PC-3 (cell line): ENCODE data around the gene PIH1D1. TPM values are rescaled to one million over a fixed set of nuclear protein-coding genes. Genes with fewer than 3 reads are reported as not detected.

ENCODE experiments used
- ATAC-seq: fragments of 200-7000 bp; cut with Tn5 transposase; 2 replicates; pipeline ENCODE4 v1.9.1; 2020; ENCODE audit warnings: mild to moderate bottlenecking, moderate library complexity
- BruUV-seq: library from RNA; stranded (reverse); fragments of 400-500 nt; replicated peaks from 2 replicates; lab custom pipeline; 2021; lab: Mats Ljungman, UMichigan
- CTCF ChIA-PET: fragments of 300-600 bp; sonication (Branson Sonifier 250); formaldehyde crosslinking; loops from one replicate; lab custom pipeline; 2022; ENCODE audit warnings: antibody characterized with exemption; lab: Charles Lee
- POLR2A ChIA-PET: fragments of 300-600 bp; sonication (Branson Sonifier 250); formaldehyde crosslinking; loops from one replicate; lab custom pipeline; 2022; ENCODE audit warnings: antibody characterized with exemption; ENCODE audit not compliant: unreplicated experiment; lab: Charles Lee
- DNase-seq: peaks from one replicate; pipeline ENCODE4 v3.0.0-alpha.2; 2015
- H2AFZ ChIP-seq: fragments of 300-600 bp; sonication (generic); 2 replicates; pipeline ENCODE4 v1.6.0; 2016; ENCODE audit warnings: antibody characterized with exemption, low read length
- H3F3A ChIP-seq: fragments of 300-600 bp; sonication (generic); one replicate; pipeline ENCODE4 v1.6.0; 2017; ENCODE audit warnings: antibody characterized with exemption, low read length, control low read depth, mild to moderate bottlenecking; ENCODE audit not compliant: unreplicated experiment
- H3K27ac ChIP-seq: fragments of 300-600 bp; sonication (generic); 2 replicates; pipeline ENCODE4 v1.5.1; 2016; ENCODE audit warnings: mild to moderate bottlenecking, low read length
- H3K27me3 ChIP-seq: fragments of 300-600 bp; sonication (generic); 2 replicates; pipeline ENCODE4 v1.6.1; 2016; ENCODE audit warnings: low read length, mixed read lengths
- H3K36me3 ChIP-seq: fragments of 300-600 bp; sonication (generic); 2 replicates; pipeline ENCODE4 v1.6.1; 2016; ENCODE audit warnings: low read depth, mixed run types, low read length, mixed read lengths
- H3K4me1 ChIP-seq: fragments of 300-600 bp; sonication (generic); 2 replicates; pipeline ENCODE4 v1.5.1; 2016; ENCODE audit warnings: low read length; ENCODE audit not compliant: insufficient read depth
- H3K4me2 ChIP-seq: fragments of 300-600 bp; sonication (generic); 2 replicates; pipeline ENCODE4 v1.6.0; 2016; ENCODE audit warnings: low read length
- H3K4me3 ChIP-seq: fragments of 300-600 bp; sonication (generic); 2 replicates; pipeline ENCODE4 v1.5.1; 2016; ENCODE audit warnings: mild to moderate bottlenecking, low read length, mixed read lengths
- H3K79me2 ChIP-seq: fragments of 300-600 bp; sonication (generic); 2 replicates; pipeline ENCODE4 v1.6.1; 2017; ENCODE audit warnings: low read length, mixed read lengths
- H3K9ac ChIP-seq: fragments of 300-600 bp; sonication (generic); 2 replicates; pipeline ENCODE4 v1.6.0; 2016; ENCODE audit warnings: mild to moderate bottlenecking, low read length
- H3K9me2 ChIP-seq: fragments of 300-600 bp; sonication (generic); replicated peaks from 2 replicates; pipeline ENCODE4 v1.6.1; 2016; ENCODE audit warnings: mixed run types, low read length, mixed read lengths
- H3K9me3 ChIP-seq: fragments of 300-600 bp; sonication (generic); 2 replicates; pipeline ENCODE4 v1.6.1; 2016; ENCODE audit warnings: low read length, mixed read lengths
- H4K20me1 ChIP-seq: fragments of 300-600 bp; sonication (generic); 2 replicates; pipeline ENCODE4 v1.6.1; 2016; ENCODE audit warnings: low read length, mixed read lengths
- EZH2 ChIP-seq: fragments of 300-600 bp; sonication (generic); IDR thresholded peaks from one replicate; pipeline ENCODE4 v1.6.1; 2017; ENCODE audit warnings: antibody characterized with exemption, mild to moderate bottlenecking, low read length; ENCODE audit not compliant: unreplicated experiment
- EZH2phosphoT487 ChIP-seq: fragments of 300-600 bp; sonication (generic); IDR thresholded peaks from 2 replicates; pipeline ENCODE4 v1.6.1; 2018; ENCODE audit warnings: mild to moderate bottlenecking, antibody characterized with exemption, low read length, borderline replicate concordance
- intact Hi-C: fragments of 100-400 bp; cut with micrococcal nuclease; formaldehyde crosslinking; loops from 2 replicates; pipeline ENCODE4 v1.9.0; 2023
- total RNA-seq: library from RNA; depleted of rRNA; stranded (reverse); fragments of >200 nt; gene quantifications from 2 replicates; pipeline ENCODE4 v1.2.3, GENCODE V29; 2014
- TF ChIP-seq, protein P1 (sequence below): fragments of 300-600 bp; sonication (generic); conservative IDR thresholded peaks from 2 replicates; pipeline ENCODE4 v1.5.1; 2017; ENCODE audit warnings: antibody characterized with exemption, low read depth, mild to moderate bottlenecking, low read length

The PIH1D1 gene
- total RNA-seq, 1 experiment from 2014 or later: 171 TPM

DNA sequence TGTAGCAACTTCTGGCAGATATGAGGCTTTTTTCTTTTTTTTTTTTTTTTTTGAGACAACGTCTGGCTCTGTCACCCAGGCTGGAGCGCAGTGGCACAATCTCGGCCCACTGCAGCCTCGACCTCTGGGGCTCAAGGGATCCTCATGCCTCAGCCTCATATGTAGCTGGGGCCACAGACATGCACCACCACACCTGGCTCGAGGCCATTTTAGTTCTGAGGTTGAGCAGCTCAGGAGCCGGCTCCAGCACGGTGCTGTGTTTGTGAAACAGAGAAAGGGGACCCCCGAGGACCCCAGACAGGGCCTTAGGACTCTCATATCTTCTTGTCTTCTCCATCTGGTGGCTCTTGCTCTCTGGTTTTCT is 19.0 kb upstream of the PIH1D1 start:
- no TSS peak for BruUV-seq
- ChIA-PET POLR2A (no interaction called here), CTCF (no interaction called here)
- Histone ChIP-seq H3K9me2 (no peaks in the 10 kb centered on the region), H3K27me3 (no peaks in the 10 kb centered on the region), H3K9ac (no peak overlapping the region), H2AFZ (no peak overlapping the region), H3K4me3 (no peak overlapping the region), H4K20me1 (no peaks in the 10 kb centered on the region), H3K9me3 (no peaks in the 10 kb centered on the region), H3K27ac (no peak overlapping the region), H3K4me2 (no peak overlapping the region), H3F3A (no peaks in the 10 kb centered on the region), H3K4me1 (no peaks in the 10 kb centered on the region), H3K36me3 (no peaks in the 10 kb centered on the region; the same call in 1 of the 2 replicates), H3K79me2 (no peaks in the 10 kb centered on the region)
- ATAC-seq (no peak), DNase-seq (no peak)
- TF ChIP-seq, protein P1, sequence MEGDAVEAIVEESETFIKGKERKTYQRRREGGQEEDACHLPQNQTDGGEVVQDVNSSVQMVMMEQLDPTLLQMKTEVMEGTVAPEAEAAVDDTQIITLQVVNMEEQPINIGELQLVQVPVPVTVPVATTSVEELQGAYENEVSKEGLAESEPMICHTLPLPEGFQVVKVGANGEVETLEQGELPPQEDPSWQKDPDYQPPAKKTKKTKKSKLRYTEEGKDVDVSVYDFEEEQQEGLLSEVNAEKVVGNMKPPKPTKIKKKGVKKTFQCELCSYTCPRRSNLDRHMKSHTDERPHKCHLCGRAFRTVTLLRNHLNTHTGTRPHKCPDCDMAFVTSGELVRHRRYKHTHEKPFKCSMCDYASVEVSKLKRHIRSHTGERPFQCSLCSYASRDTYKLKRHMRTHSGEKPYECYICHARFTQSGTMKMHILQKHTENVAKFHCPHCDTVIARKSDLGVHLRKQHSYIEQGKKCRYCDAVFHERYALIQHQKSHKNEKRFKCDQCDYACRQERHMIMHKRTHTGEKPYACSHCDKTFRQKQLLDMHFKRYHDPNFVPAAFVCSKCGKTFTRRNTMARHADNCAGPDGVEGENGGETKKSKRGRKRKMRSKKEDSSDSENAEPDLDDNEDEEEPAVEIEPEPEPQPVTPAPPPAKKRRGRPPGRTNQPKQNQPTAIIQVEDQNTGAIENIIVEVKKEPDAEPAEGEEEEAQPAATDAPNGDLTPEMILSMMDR: no peak
- TF ChIP-seq EZH2 (no peak), EZH2phosphoT487 (no peak)
- intact Hi-C loops: no loop called here

- BruUV-seq: no TSS peak
- ChIA-PET CTCF (no interaction called here), POLR2A (no interaction called here)
- Histone ChIP-seq H3F3A (no peaks in the 10 kb centered on the region), H3K9me3 (no peaks in the 10 kb centered on the region), H3K36me3 (no peaks in the 10 kb centered on the region; the same call in 1 of the 2 replicates), H3K4me1 (no peaks in the 10 kb centered on the region), H3K4me2 (no peak overlapping the region), H3K9ac (no peak overlapping the region), H3K79me2 (no peaks in the 10 kb centered on the region), H3K9me2 (no peaks in the 10 kb centered on the region), H3K27ac (no peak overlapping the region), H3K27me3 (no peaks in the 10 kb centered on the region), H3K4me3 (no peak overlapping the region), H2AFZ (no peak overlapping the region), H4K20me1 (no peaks in the 10 kb centered on the region)
- DNase-seq: no peak
- TF ChIP-seq, protein P1: peak; percentile 44; the same call in 1 of the 2 replicates
- TF ChIP-seq EZH2phosphoT487: no peak
- intact Hi-C loops: no loop called here
- ATAC-seq: no peak
Measured at GRCh38 chr19:49469828-49470614, 18.4 kb upstream of the PIH1D1 start.
